Sigmoid colon (tissue), 7 donors: ENCODE results near the gene CNN3. TPM values are rescaled to one million over a fixed set of nuclear protein-coding genes. Genes with fewer than 3 reads are reported as not detected.

Experiments
- DNase-seq: peaks from one replicate; pipeline ENCODE4 v3.0.0-alpha.2; 2019
- H3K27ac ChIP-seq, 4 donors: fragments of 200-600 bp; sonication (generic); one replicate each; pipeline ENCODE4 v1.5.1; 2016 to 2019; ENCODE audit warnings: mild to moderate bottlenecking in 1 of 4
- H3K27me3 ChIP-seq, 3 donors: fragments of 200-600 bp; sonication (generic); one replicate each; pipeline ENCODE4 v1.5.1; 2019; ENCODE audit warnings: mild to moderate bottlenecking in 1 of 3
- H3K36me3 ChIP-seq, 4 donors: fragments of 200-600 bp; sonication (generic); one replicate each; pipeline ENCODE4 v1.5.1; 2016 to 2019
- H3K4me1 ChIP-seq, 4 donors: fragments of 200-600 bp; sonication (generic); one replicate each; pipeline ENCODE4 v1.5.1; 2017 to 2019
- H3K4me3 ChIP-seq, 4 donors: fragments of 200-600 bp; sonication (generic); one replicate each; pipeline ENCODE4 v1.5.1; 2017 to 2019; ENCODE audit warnings: mild to moderate bottlenecking in 2 of 4, moderate library complexity in 1 of 4
- H3K9me3 ChIP-seq, 4 donors: fragments of 200-600 bp in 3 of 4; sonication (generic) in 3 of 4; one replicate each; pipeline versions ENCODE4 v1.5.1 to v1.6.1; 2013 to 2019
- CTCF ChIP-seq, 4 experiments: fragments of 450-650 bp in 3 of 4; fragments of 200-600 bp in 1 of 4; IDR thresholded peaks; one replicate each; pipeline ENCODE4 v1.5.1; 2016 to 2019; ENCODE audit warnings: antibody characterized with exemption in 4 of 4, mild to moderate bottlenecking in 3 of 4, moderate library complexity in 2 of 4
- EP300 ChIP-seq, 4 donors: sonication (generic); formaldehyde crosslinking; IDR thresholded peaks; one replicate each; pipeline ENCODE4 v1.6.1; 2017; ENCODE audit warnings: antibody characterized with exemption in 4 of 4
- POLR2A ChIP-seq, 2 donors: fragments of 450-650 bp; IDR thresholded peaks; one replicate each; pipeline ENCODE4 v1.6.1; 2016; ENCODE audit warnings: antibody characterized with exemption in 2 of 2, mild to moderate bottlenecking in 2 of 2, moderate library complexity in 2 of 2
- POLR2AphosphoS5 ChIP-seq, 4 donors: sonication (generic); formaldehyde crosslinking; IDR thresholded peaks; one replicate each; pipeline ENCODE4 v1.6.1; 2017; ENCODE audit warnings: antibody characterized with exemption in 4 of 4
- WGBS, 2 donors: extraction: QIAGEN DNeasy Blood & Tissue Kit; methylation state at CpG; one replicate each; pipeline ENCODE4 v1.1.7; 2013; 5-methylcytosine and 5-hydroxymethylcytosine counted together
- intact Hi-C: fragments of 100-400 bp; cut with DNase I; formaldehyde crosslinking; loops from one replicate; pipeline ENCODE4 v1.15.1; 2023
- polyA plus RNA-seq, 3 donors: library from polyadenylated mRNA; stranded (reverse); fragments of 200-250 nt; gene quantifications; one replicate each; pipeline ENCODE4 v1.2.3, GENCODE V29; 2013
- total RNA-seq, 4 donors: library from RNA; depleted of rRNA; stranded (reverse); fragments of >200 nt; gene quantifications; one replicate each; pipeline ENCODE4 v1.1.0, GENCODE V29; 2016
- donor health status: healthy with polysubstance abuse.
- donor health status: Bipolar disorder and iron deficiency.
- donor health status: healthy.

Gene CNN3
- total and polyA plus RNA-seq, 7 donors, result 58.3 to 247 (median 157) TPM

GRCh38 chr1:94971491-94971924, 44.6 kb upstream of the CNN3 start:
- no peak overlapping the region for H3K4me3 ChIP-seq
- TF ChIP-seq CTCF (IDR thresholded peaks at IDR 0.05) (no peak), POLR2AphosphoS5 (IDR thresholded peaks at IDR 0.05) (no peak), POLR2A (IDR thresholded peaks at IDR 0.05) (no peak), EP300 (IDR thresholded peaks at IDR 0.05) (no peak)
- no peaks in the 10 kb centered on the region for H3K4me1 ChIP-seq
- 76 to 86% methylated on average over 6 of the region's 6 CpGs for WGBS, 2 donors
- H3K27ac ChIP-seq, result peak overlapping the region in 1 of 4 donors; percentile 13
- no peaks in the 10 kb centered on the region for H3K9me3 ChIP-seq
- no peaks in the 10 kb centered on the region for H3K36me3 ChIP-seq
- H3K27me3 ChIP-seq, result no peaks in the 10 kb centered on the region
- no peak for DNase-seq
- intact Hi-C loops, result no loop called here

- intact Hi-C loops, result no loop called here
- WGBS, 2 donors, result 91 to 93% methylated on average over 2 of the region's 2 CpGs
Observed at GRCh38 chr1:94970783-94971182, 43.9 kb upstream of the CNN3 start.

DNA sequence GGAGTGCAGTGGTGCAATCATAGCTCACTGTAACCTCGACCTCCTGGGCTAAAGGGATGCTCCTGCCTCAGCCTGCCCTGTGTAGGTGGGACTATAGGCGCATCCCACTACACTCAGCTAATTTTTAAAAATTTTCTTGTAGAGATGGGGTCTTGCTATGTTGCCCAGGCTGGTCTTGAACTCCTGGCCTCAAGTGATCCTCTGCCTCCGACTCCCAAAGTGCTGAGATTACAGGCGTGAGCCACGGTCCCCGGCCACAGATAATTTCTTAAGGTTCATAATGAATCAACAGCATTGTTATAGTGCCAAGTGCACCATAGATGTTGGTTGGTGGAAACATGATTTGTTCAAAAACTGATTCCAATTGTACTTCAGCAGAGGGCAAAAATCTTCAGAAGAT, 42.2 kb upstream of the CNN3 start:
- intact Hi-C loops, result no loop called here
- no peak for DNase-seq
- H3K4me1 ChIP-seq, result no peaks in the 10 kb centered on the region
- H3K27ac ChIP-seq, result no peak overlapping the region
- H3K27me3 ChIP-seq, result no peaks in the 10 kb centered on the region
- no peak overlapping the region for H3K4me3 ChIP-seq
- no peaks in the 10 kb centered on the region for H3K36me3 ChIP-seq
- TF ChIP-seq POLR2AphosphoS5 (IDR thresholded peaks at IDR 0.05) (no peak), CTCF (IDR thresholded peaks at IDR 0.05) (no peak), POLR2A (IDR thresholded peaks at IDR 0.05) (no peak), EP300 (IDR thresholded peaks at IDR 0.05) (no peak)
- H3K9me3 ChIP-seq, result no peaks in the 10 kb centered on the region
- 94 to 96% methylated on average over 6 of the region's 6 CpGs for WGBS, 2 donors

More at GRCh38 chr1:94970783-94971182, 43.9 kb upstream of the CNN3 start:
- Histone ChIP-seq H3K9me3 (no peaks in the 10 kb centered on the region), H3K4me1 (no peaks in the 10 kb centered on the region), H3K27ac (peak overlapping the region in 2 of 4 donors; percentile 13 to 37), H3K4me3 (no peak overlapping the region), H3K36me3 (no peaks in the 10 kb centered on the region), H3K27me3 (no peaks in the 10 kb centered on the region)
- no peak for TF ChIP-seq CTCF (IDR thresholded peaks at IDR 0.05)
- TF ChIP-seq POLR2AphosphoS5 (IDR thresholded peaks at IDR 0.05), result no peak
- DNase-seq, result no peak

- WGBS, 2 donors, result 66 to 77% methylated on average over 1 of the region's 1 CpG
- intact Hi-C loops, result no loop called here
Observed at GRCh38 chr1:94966033-94966432, 39.1 kb upstream of the CNN3 start.

More at GRCh38 chr1:94966033-94966432, 39.1 kb upstream of the CNN3 start:
- no peak for DNase-seq
- TF ChIP-seq POLR2AphosphoS5 (IDR thresholded peaks at IDR 0.05) (no peak), POLR2A (IDR thresholded peaks at IDR 0.05) (no peak), CTCF (IDR thresholded peaks at IDR 0.05) (no peak), EP300 (IDR thresholded peaks at IDR 0.05) (no peak)
- H3K9me3 ChIP-seq, result no peaks in the 10 kb centered on the region
- H3K27me3 ChIP-seq, result no peaks in the 10 kb centered on the region
- no peak overlapping the region for H3K4me3 ChIP-seq
- peaks cover 0 to 15% (median 6%) of the 10 kb centered on the region in 4 donors for H3K4me1 ChIP-seq
- H3K36me3 ChIP-seq, result no peaks in the 10 kb centered on the region
- H3K27ac ChIP-seq, result no peak overlapping the region
